ENCODE measurements around the gene BLOC1S6.

- TF ChIP-seq CTCF (IDR thresholded peaks at IDR 0.05; ENCODE audit: low read depth, low read length, poor library complexity, severe bottlenecking) (peak; percentile 42), EZH2phosphoT487 (IDR thresholded peaks at IDR 0.05; ENCODE audit: borderline replicate concordance, low read length) (no peak)
These were observed 31.6 kb downstream of the BLOC1S6 start for GRCh38 chr15:45618813-45619212.
